CD4-positive, alpha-beta T cell (primary cell): ENCODE results near the gene SLC25A24. TPM values are rescaled to one million over a fixed set of nuclear protein-coding genes. Genes with fewer than 3 reads are reported as not detected.

Experiments
- ATAC-seq: fragments of 200-7000 bp; cut with Tn5 transposase; one replicate; pipeline ENCODE4 v1.10.0; 2022; ENCODE audit warnings: mild to moderate bottlenecking; ENCODE audit not compliant: poor library complexity
- CTCF ChIA-PET: fragments of 350-600 bp; sonication (Branson Sonifier 250); formaldehyde crosslinking; loops from one replicate; lab custom pipeline; 2021; ENCODE audit warnings: antibody characterized with exemption, inconsistent platforms; lab: Charles Lee
- POLR2A ChIA-PET: fragments of 350-600 bp; sonication (Branson Sonifier 250); formaldehyde crosslinking; loops from one replicate; lab custom pipeline; 2021; ENCODE audit warnings: antibody characterized with exemption, inconsistent platforms; lab: Charles Lee
- DNase-seq, 14 experiments: peaks; one replicate each; pipeline ENCODE4 v3.0.0-alpha.2; 2013 to 2020; ENCODE audit warnings: mixed read lengths in 2 of 14
- H3K27ac ChIP-seq, 2 donors: one replicate each; pipeline versions ENCODE4 v1.5.1 to v1.7.0; 2013; ENCODE audit warnings: low read length in 2 of 2, low read depth in 1 of 2, mild to moderate bottlenecking in 1 of 2
- H3K27me3 ChIP-seq, 2 experiments: 1 replicate in 1 of 2; 2 replicates in 1 of 2; pipeline versions ENCODE4 v1.6.1 to v1.7.0; 2013; ENCODE audit warnings: low read length in 2 of 2, control low read depth in 1 of 2, mild to moderate bottlenecking in 1 of 2, moderate library complexity in 1 of 2; ENCODE audit not compliant: insufficient read depth in 2 of 2, control insufficient read depth in 1 of 2
- H3K36me3 ChIP-seq: one replicate; pipeline ENCODE4 v1.6.1; 2013; ENCODE audit warnings: low read length, control low read depth; ENCODE audit not compliant: insufficient read depth
- H3K4me1 ChIP-seq: one replicate; pipeline ENCODE4 v1.6.1; 2013; ENCODE audit warnings: low read length, control low read depth; ENCODE audit not compliant: insufficient read depth
- H3K4me3 ChIP-seq: one replicate; pipeline ENCODE4 v1.5.1; 2013; ENCODE audit warnings: mild to moderate bottlenecking, low read length, moderate library complexity
- H3K9me3 ChIP-seq, 2 experiments: 1 replicate in 1 of 2; 2 replicates in 1 of 2; pipeline versions ENCODE4 v1.6.1 to v1.7.0; 2013; ENCODE audit warnings: low read length in 2 of 2, mild to moderate bottlenecking in 2 of 2, control low read depth in 1 of 2, moderate library complexity in 1 of 2; ENCODE audit not compliant: control insufficient read depth in 1 of 2, insufficient read depth in 1 of 2
- H3K27ac Mint-ChIP-seq: one replicate; pipeline ENCODE4 v1.8.0; 2020; ENCODE audit warnings: mixed read lengths
- H3K27me3 Mint-ChIP-seq: one replicate; pipeline ENCODE4 v1.8.0; 2021; ENCODE audit warnings: mixed read lengths
- H3K36me3 Mint-ChIP-seq: one replicate; pipeline ENCODE4 v1.8.0; 2021; ENCODE audit warnings: low read depth, mixed read lengths
- H3K4me1 Mint-ChIP-seq: one replicate; pipeline ENCODE4 v1.8.0; 2021; ENCODE audit warnings: low read depth, mixed read lengths
- H3K4me3 Mint-ChIP-seq: one replicate; pipeline ENCODE4 v1.8.0; 2020; ENCODE audit warnings: mild to moderate bottlenecking, mixed read lengths
- H3K9me3 Mint-ChIP-seq: one replicate; pipeline ENCODE4 v1.8.0; 2020; ENCODE audit warnings: mixed read lengths
- CTCF ChIP-seq: fragments of 200-600 bp; IDR thresholded peaks from one replicate; pipeline ENCODE4 v1.8.0; 2022; ENCODE audit warnings: antibody characterized with exemption, mild to moderate bottlenecking
- intact Hi-C, 2 experiments: fragments of 100-400 bp; cut with DNase I in 1 of 2; cut with micrococcal nuclease in 1 of 2; formaldehyde crosslinking; loops; one replicate each; pipeline versions ENCODE4 v1.15.1 to v1.9.0; 2023 to 2025; cut with DNase I, micrococcal nuclease
- total RNA-seq, 174 experiments: library from RNA in 2 of 174; stranded (reverse) in 2 of 174; gene quantifications; one replicate each; pipeline ENCODE4 v1.2.3 and lab custom pipeline; 2021 to 2026

Gene SLC25A24
- total RNA-seq, 2 experiments from 2014 or later: 4.9 to 5.5 TPM

GRCh38 chr1:108142258-108142657 lies 57.9 kb downstream of the SLC25A24 start:
- no peak overlapping the region for H3K4me3 Mint-ChIP-seq
- Histone ChIP-seq H3K27ac (no peak overlapping the region), H3K9me3 (no peaks in the 10 kb centered on the region), H3K4me3 (no peak overlapping the region), H3K36me3 (peaks cover 31% of the 10 kb centered on the region), H3K4me1 (no peaks in the 10 kb centered on the region), H3K27me3 (no peaks in the 10 kb centered on the region)
- ATAC-seq (no peak), DNase-seq (no peak)
- POLR2A ChIA-PET: no interaction called here
- H3K4me1 Mint-ChIP-seq: no peaks in the 10 kb centered on the region
- no peak for TF ChIP-seq CTCF
- peaks cover 85% of the 10 kb centered on the region for H3K36me3 Mint-ChIP-seq
- H3K9me3 Mint-ChIP-seq: peaks cover 4% of the 10 kb centered on the region
- H3K27me3 Mint-ChIP-seq: no peaks in the 10 kb centered on the region
- intact Hi-C loops: no loop called here
- CTCF ChIA-PET: no interaction called here
- H3K27ac Mint-ChIP-seq: no peak overlapping the region

GRCh38 chr1:108141621-108142020 lies 58.5 kb downstream of the SLC25A24 start:
- Histone ChIP-seq H3K36me3 (peaks cover 34% of the 10 kb centered on the region), H3K4me3 (no peak overlapping the region), H3K9me3 (no peaks in the 10 kb centered on the region), H3K27me3 (no peaks in the 10 kb centered on the region), H3K4me1 (no peaks in the 10 kb centered on the region), H3K27ac (no peak overlapping the region)
- H3K36me3 Mint-ChIP-seq: peaks cover 84% of the 10 kb centered on the region
- DNase-seq (peak in 2 of 14 experiments; percentile 26 to 46), ATAC-seq (no peak)
- intact Hi-C loops: no loop called here
- no peaks in the 10 kb centered on the region for H3K4me1 Mint-ChIP-seq
- no peaks in the 10 kb centered on the region for H3K27me3 Mint-ChIP-seq
- no peak for TF ChIP-seq CTCF
- H3K9me3 Mint-ChIP-seq: peaks cover 4% of the 10 kb centered on the region
- no peak overlapping the region for H3K27ac Mint-ChIP-seq
- H3K4me3 Mint-ChIP-seq: no peak overlapping the region
- POLR2A ChIA-PET: no interaction called here
- CTCF ChIA-PET: interaction anchor here (1.5 kb wide), 1 partner anchor 359 kb away, joined by 5 read pairs; no protein-coding TSS in a partner anchor

- no peak overlapping the region for H3K27ac ChIP-seq
- Mint-ChIP-seq H3K36me3 (peaks cover 82% of the 10 kb centered on the region), H3K4me1 (no peaks in the 10 kb centered on the region), H3K4me3 (no peak overlapping the region), H3K27me3 (no peaks in the 10 kb centered on the region), H3K27ac (no peak overlapping the region), H3K9me3 (peaks cover 1% of the 10 kb centered on the region)
- TF ChIP-seq CTCF: no peak
- DNase-seq: no peak
- POLR2A ChIA-PET: no interaction called here
- ATAC-seq: no peak
- H3K4me1 ChIP-seq: no peaks in the 10 kb centered on the region
- H3K27me3 ChIP-seq: no peaks in the 10 kb centered on the region
- H3K4me3 ChIP-seq: no peak overlapping the region
- peaks cover 34% of the 10 kb centered on the region for H3K36me3 ChIP-seq
- CTCF ChIA-PET: interaction anchor here (1.5 kb wide), 1 partner anchor 359 kb away, joined by 5 read pairs; no protein-coding TSS in a partner anchor
- no peaks in the 10 kb centered on the region for H3K9me3 ChIP-seq
- intact Hi-C loops: no loop called here
Measured at GRCh38 chr1:108140936-108141335, 59.2 kb downstream of the SLC25A24 start.
